Stomach (tissue), 4 donors: ENCODE measurements around the gene PTPRD.

Source experiments
- EP300 ChIP-seq: sonication (generic); formaldehyde crosslinking; IDR thresholded peaks from one replicate; pipeline ENCODE4 v1.6.1; 2017; ENCODE audit warnings: antibody characterized with exemption
- POLR2AphosphoS5 ChIP-seq, 3 donors: sonication (generic); formaldehyde crosslinking; IDR thresholded peaks; one replicate each; pipeline ENCODE4 v1.6.1; 2016; ENCODE audit warnings: antibody characterized with exemption in 3 of 3
- TF ChIP-seq, protein P1 (sequence below), 7 experiments: fragments of 450-650 bp in 4 of 7; fragments of 200-600 bp in 3 of 7; sonication (generic) in 3 of 7; IDR thresholded peaks; one replicate each; pipeline ENCODE4 v1.5.1; 2016 to 2019; ENCODE audit warnings: antibody characterized with exemption in 7 of 7, control low read depth in 2 of 7, mild to moderate bottlenecking in 1 of 7

DNA sequence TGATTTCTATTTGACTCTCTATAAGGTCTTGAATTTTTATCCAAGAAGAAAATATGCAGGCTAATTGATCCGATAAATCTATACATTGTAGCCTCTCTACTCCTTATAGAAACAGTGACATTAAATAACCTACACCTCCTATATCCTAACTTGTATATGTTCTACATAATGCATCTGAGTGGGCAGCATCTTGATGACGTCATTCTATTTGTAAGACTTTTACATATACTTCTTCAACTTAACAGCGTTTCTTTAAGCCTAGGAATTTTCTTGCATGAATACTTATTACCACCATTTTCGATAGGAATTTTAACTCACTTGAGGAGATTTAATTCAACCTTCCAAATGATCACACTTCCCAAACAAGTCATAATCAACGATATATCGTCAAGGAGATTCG, 869.0 kb downstream of the PTPRD start:
- TF ChIP-seq, protein P1, sequence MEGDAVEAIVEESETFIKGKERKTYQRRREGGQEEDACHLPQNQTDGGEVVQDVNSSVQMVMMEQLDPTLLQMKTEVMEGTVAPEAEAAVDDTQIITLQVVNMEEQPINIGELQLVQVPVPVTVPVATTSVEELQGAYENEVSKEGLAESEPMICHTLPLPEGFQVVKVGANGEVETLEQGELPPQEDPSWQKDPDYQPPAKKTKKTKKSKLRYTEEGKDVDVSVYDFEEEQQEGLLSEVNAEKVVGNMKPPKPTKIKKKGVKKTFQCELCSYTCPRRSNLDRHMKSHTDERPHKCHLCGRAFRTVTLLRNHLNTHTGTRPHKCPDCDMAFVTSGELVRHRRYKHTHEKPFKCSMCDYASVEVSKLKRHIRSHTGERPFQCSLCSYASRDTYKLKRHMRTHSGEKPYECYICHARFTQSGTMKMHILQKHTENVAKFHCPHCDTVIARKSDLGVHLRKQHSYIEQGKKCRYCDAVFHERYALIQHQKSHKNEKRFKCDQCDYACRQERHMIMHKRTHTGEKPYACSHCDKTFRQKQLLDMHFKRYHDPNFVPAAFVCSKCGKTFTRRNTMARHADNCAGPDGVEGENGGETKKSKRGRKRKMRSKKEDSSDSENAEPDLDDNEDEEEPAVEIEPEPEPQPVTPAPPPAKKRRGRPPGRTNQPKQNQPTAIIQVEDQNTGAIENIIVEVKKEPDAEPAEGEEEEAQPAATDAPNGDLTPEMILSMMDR (IDR thresholded peaks at IDR 0.05): no peak
- no peak for TF ChIP-seq EP300
- no peak for TF ChIP-seq POLR2AphosphoS5 (IDR thresholded peaks at IDR 0.05)
